ENCODE results near the gene FBXO47. TPM values are rescaled to one million over a fixed set of nuclear protein-coding genes. Genes with fewer than 3 reads are reported as not detected.

The FBXO47 gene
- total and polyA plus RNA-seq, 3 donors from 2014 or later = 5.8 to 11.6 (median 6.3) TPM

DNA sequence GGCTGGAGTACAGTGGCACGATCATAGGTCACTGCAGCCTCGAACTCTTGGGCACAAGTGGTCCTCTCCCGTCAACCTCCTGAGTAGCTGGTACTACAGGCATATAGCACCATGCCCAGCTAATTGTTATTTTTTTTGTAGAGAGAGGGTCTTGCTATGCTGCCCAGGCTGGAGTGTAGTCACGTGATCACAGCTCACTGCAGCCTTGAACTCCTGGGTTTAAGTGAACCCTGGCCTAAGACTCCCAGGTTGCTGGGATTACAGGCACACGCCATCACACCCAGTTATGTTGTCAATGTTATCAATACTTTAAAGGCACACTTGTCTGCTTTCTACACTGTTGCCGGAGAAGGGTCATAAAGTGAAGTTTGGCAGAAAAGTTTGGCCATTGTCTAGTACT, 63.8 kb downstream of the FBXO47 start:
- no peak for DNase-seq
- WGBS, 2 donors = 90 to 96% methylated on average over 6 of the region's 6 CpGs
- Histone ChIP-seq H3K36me3 (ENCODE audit: low read depth, missing control alignments) (no peaks in the 10 kb centered on the region), H3K4me3 (no peak overlapping the region), H3K4me1 (peaks cover 20% of the 10 kb centered on the region), H3K27me3 (no peaks in the 10 kb centered on the region), H3K9me3 (no peaks in the 10 kb centered on the region), H3K27ac (no peak overlapping the region)
- intact Hi-C loops (cut with DNase I; ENCODE audit: low total_unique reads) = no loop called here
- no peak for TF ChIP-seq POLR2A (IDR thresholded peaks at IDR 0.05)
- TF ChIP-seq, protein P1, sequence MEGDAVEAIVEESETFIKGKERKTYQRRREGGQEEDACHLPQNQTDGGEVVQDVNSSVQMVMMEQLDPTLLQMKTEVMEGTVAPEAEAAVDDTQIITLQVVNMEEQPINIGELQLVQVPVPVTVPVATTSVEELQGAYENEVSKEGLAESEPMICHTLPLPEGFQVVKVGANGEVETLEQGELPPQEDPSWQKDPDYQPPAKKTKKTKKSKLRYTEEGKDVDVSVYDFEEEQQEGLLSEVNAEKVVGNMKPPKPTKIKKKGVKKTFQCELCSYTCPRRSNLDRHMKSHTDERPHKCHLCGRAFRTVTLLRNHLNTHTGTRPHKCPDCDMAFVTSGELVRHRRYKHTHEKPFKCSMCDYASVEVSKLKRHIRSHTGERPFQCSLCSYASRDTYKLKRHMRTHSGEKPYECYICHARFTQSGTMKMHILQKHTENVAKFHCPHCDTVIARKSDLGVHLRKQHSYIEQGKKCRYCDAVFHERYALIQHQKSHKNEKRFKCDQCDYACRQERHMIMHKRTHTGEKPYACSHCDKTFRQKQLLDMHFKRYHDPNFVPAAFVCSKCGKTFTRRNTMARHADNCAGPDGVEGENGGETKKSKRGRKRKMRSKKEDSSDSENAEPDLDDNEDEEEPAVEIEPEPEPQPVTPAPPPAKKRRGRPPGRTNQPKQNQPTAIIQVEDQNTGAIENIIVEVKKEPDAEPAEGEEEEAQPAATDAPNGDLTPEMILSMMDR (IDR thresholded peaks at IDR 0.05) = no peak

DNA sequence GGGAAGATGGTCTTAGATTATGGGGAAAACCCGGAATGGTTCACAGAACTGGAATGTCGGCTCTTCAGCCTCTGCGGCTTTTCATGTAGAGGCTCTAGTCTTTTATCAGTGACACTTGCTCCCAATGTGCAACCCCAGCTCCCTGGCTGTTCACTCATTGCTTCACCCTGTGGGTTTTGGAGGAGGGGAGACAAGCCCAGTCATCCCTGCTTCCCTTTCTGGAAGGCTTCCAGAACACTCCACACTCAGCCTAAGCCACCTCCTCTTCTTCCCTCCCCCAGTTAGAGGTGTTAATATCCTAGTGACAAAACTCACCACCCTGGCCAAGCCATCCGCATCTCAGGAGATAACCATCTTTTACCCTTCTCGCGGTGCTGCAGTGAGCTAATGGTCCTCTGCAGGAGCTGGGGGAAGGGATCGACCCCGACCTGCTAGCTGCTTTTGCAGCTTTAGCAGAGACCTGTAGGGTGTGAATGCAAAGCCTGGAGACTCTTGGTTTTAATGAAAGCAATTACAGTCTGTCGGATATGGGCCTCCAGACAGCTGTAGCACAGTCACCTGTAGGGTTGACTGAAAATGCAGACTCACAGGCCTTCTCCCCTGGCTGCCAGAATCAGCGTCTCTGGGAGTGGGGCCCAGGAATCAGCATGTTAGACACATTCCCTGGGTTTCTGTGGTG, 66.1 kb downstream of the FBXO47 start:
- WGBS, 2 donors = 43 to 45% methylated on average over 7 to 10 of the region's 10 CpGs

DNA sequence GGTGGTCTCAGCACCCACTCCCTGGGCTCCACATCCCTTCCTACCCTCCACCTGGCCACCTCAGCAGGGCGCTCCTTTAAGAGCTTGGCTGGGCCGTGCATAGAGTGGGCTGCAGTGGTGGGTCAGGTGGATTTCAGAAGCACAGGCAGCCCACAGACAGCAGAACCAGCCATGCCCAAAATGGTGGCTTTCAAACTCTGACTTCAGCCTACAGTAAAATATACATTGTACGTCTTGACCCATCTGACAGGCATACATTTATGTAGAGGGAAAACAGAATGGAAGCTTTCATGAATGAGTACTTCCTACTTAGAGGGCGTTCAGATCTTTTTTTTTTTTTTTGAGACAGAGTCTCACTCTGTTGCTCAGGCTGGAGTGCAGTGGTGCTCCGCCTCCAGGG, 67.8 kb downstream of the FBXO47 start:
- TF ChIP-seq POLR2A (IDR thresholded peaks at IDR 0.05) = no peak
- TF ChIP-seq, protein P1 (IDR thresholded peaks at IDR 0.05) = no peak
- Histone ChIP-seq H3K27ac (no peak overlapping the region), H3K27me3 (no peaks in the 10 kb centered on the region), H3K36me3 (ENCODE audit: low read depth, missing control alignments) (no peaks in the 10 kb centered on the region), H3K9me3 (no peaks in the 10 kb centered on the region), H3K4me1 (peaks cover 35% of the 10 kb centered on the region), H3K4me3 (no peak overlapping the region)
- no peak for DNase-seq
- intact Hi-C loops (cut with DNase I; ENCODE audit: low total_unique reads) = no loop called here
- WGBS, 2 donors = 85 to 88% methylated on average over 5 of the region's 5 CpGs

More for the DNA sequence above, 66.1 kb downstream of the FBXO47 start:
- Histone ChIP-seq H3K4me3 (no peak overlapping the region), H3K36me3 (ENCODE audit: low read depth, missing control alignments) (no peaks in the 10 kb centered on the region), H3K4me1 (peaks cover 35% of the 10 kb centered on the region), H3K9me3 (no peaks in the 10 kb centered on the region), H3K27me3 (no peaks in the 10 kb centered on the region), H3K27ac (peak overlapping the region in 1 of 2 donors; percentile 62)
- intact Hi-C loops (cut with DNase I; ENCODE audit: low total_unique reads) = no loop called here
- TF ChIP-seq, protein P1 (IDR thresholded peaks at IDR 0.05) = no peak
- TF ChIP-seq POLR2A (IDR thresholded peaks at IDR 0.05) = no peak
- no peak for DNase-seq

DNA sequence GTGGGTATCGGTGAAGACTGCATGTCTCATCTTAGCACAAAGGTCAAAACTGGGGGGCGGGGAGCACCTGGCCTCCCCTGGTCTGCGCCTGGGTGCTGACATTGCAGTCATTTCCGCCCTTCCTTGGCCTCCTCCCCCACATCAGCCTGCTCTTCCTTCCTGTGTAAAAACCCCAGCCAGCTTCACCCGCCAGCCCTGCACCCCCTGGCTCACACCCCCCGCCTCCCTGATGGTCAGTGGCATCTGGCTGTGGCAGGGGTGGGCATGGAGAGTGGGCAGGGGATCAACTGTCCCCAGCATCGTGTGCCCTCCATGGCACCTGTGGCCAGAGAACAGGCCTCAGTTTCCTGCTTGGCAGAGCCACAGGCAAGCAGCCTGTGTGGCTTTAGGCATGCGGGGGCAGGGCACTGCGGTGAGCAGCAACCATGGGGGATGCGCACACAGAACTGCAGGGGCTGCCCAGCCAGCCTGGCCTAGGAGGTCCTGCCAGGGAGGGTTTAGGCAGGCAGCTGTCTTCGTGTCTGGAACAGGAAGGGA, 68.3 kb downstream of the FBXO47 start:
- DNase-seq = no peak
- 67 to 74% methylated on average over 8 to 11 of the region's 11 CpGs for WGBS, 2 donors

More for the DNA sequence above, 68.3 kb downstream of the FBXO47 start:
- Histone ChIP-seq H3K27me3 (no peaks in the 10 kb centered on the region), H3K9me3 (no peaks in the 10 kb centered on the region), H3K27ac (no peak overlapping the region), H3K4me1 (peaks cover 39% of the 10 kb centered on the region), H3K36me3 (ENCODE audit: low read depth, missing control alignments) (no peaks in the 10 kb centered on the region), H3K4me3 (no peak overlapping the region)
- intact Hi-C loops (cut with DNase I; ENCODE audit: low total_unique reads) = no loop called here
- TF ChIP-seq POLR2A (IDR thresholded peaks at IDR 0.05) = no peak
- TF ChIP-seq, protein P1 (IDR thresholded peaks at IDR 0.05) = no peak

Data from testis (tissue), 3 donors.